ENCODE measurements around the gene RRM2. TPM values are rescaled to one million over a fixed set of nuclear protein-coding genes. Genes with fewer than 3 reads are reported as not detected.
"Not testable (repeated sequence)": the region's sequence is repeated elsewhere in the genome, so short reads cannot be mapped to it uniquely, and the experiment has no call there.

Gene RRM2
- total and polyA plus RNA-seq, 4 donors: 0.23 to 4.6 (median 3.1) TPM

GRCh38 chr2:10085668-10086059 is 36.9 kb upstream of the RRM2 start:
- no peaks in the 10 kb centered on the region for H3K9me3 ChIP-seq (ENCODE audit: control insufficient read depth, low read length)
- no peak overlapping the region for H3K27ac ChIP-seq (ENCODE audit: low read depth in 1 of 2, low read length in 2 of 2)
- H3K4me1 ChIP-seq (ENCODE audit: control insufficient read depth in 1 of 2, insufficient read depth in 2 of 2, low read length in 2 of 2): no peaks in the 10 kb centered on the region
- intact Hi-C loops (cut with DNase I): no loop called here
- ATAC-seq (ENCODE audit: low FRiP score) (no peak), DNase-seq (no peak)
- no peak overlapping the region for H3K4me3 ChIP-seq (ENCODE audit: low read length in 2 of 2)
- H3K27me3 ChIP-seq (ENCODE audit: control insufficient read depth in 1 of 2, insufficient read depth in 2 of 2, low read length in 1 of 2): no peaks in the 10 kb centered on the region
- WGBS, 2 donors: 97 to 98% methylated on average over 11 of the region's 11 CpGs
- no peaks in the 10 kb centered on the region for H3K36me3 ChIP-seq (ENCODE audit: control insufficient read depth in 1 of 2, insufficient read depth in 2 of 2, low read length in 1 of 2)

- Histone ChIP-seq H3K27me3 (ENCODE audit: control insufficient read depth in 1 of 2, insufficient read depth in 2 of 2, low read length in 1 of 2) (no peaks in the 10 kb centered on the region), H3K36me3 (ENCODE audit: control insufficient read depth in 1 of 2, insufficient read depth in 2 of 2, low read length in 1 of 2) (no peaks in the 10 kb centered on the region), H3K9me3 (ENCODE audit: control insufficient read depth, low read length) (no peaks in the 10 kb centered on the region), H3K4me3 (ENCODE audit: low read length in 2 of 2) (no peak overlapping the region), H3K4me1 (ENCODE audit: control insufficient read depth in 1 of 2, insufficient read depth in 2 of 2, low read length in 2 of 2) (no peaks in the 10 kb centered on the region), H3K27ac (ENCODE audit: low read depth in 1 of 2, low read length in 2 of 2) (no peak overlapping the region)
- ATAC-seq (ENCODE audit: low FRiP score) (no peak), DNase-seq (no peak)
- intact Hi-C loops (cut with DNase I): no loop called here
- WGBS, 2 donors: 53% methylated on average over 4 of the region's 4 CpGs
Measured at GRCh38 chr2:10086950-10087349, 35.6 kb upstream of the RRM2 start.

GRCh38 chr2:10087360-10087759 is 35.2 kb upstream of the RRM2 start:
- 65% methylated on average over 8 of the region's 8 CpGs for WGBS, 2 donors
- H3K9me3 ChIP-seq (ENCODE audit: control insufficient read depth, low read length): no peaks in the 10 kb centered on the region
- DNase-seq (no peak), ATAC-seq (ENCODE audit: low FRiP score) (no peak)
- intact Hi-C loops (cut with DNase I): no loop called here
- no peaks in the 10 kb centered on the region for H3K36me3 ChIP-seq (ENCODE audit: control insufficient read depth in 1 of 2, insufficient read depth in 2 of 2, low read length in 1 of 2)
- H3K27me3 ChIP-seq (ENCODE audit: control insufficient read depth in 1 of 2, insufficient read depth in 2 of 2, low read length in 1 of 2): no peaks in the 10 kb centered on the region
- H3K4me1 ChIP-seq (ENCODE audit: control insufficient read depth in 1 of 2, insufficient read depth in 2 of 2, low read length in 2 of 2): no peaks in the 10 kb centered on the region
- H3K27ac ChIP-seq (ENCODE audit: low read depth in 1 of 2, low read length in 2 of 2): no peak overlapping the region
- no peak overlapping the region for H3K4me3 ChIP-seq (ENCODE audit: low read length in 2 of 2)

- no peaks in the 10 kb centered on the region for H3K9me3 ChIP-seq (ENCODE audit: control insufficient read depth, low read length)
- DNase-seq (no peak), ATAC-seq (ENCODE audit: low FRiP score) (no peak)
- no peak overlapping the region for H3K4me3 ChIP-seq (ENCODE audit: low read length in 2 of 2)
- 52 to 71% methylated on average over 5 of the region's 5 CpGs for WGBS, 2 donors
- no peak overlapping the region for H3K27ac ChIP-seq (ENCODE audit: low read depth in 1 of 2, low read length in 2 of 2)
- H3K4me1 ChIP-seq (ENCODE audit: control insufficient read depth in 1 of 2, insufficient read depth in 2 of 2, low read length in 2 of 2): no peaks in the 10 kb centered on the region
- intact Hi-C loops (cut with DNase I): no loop called here
- H3K36me3 ChIP-seq (ENCODE audit: control insufficient read depth in 1 of 2, insufficient read depth in 2 of 2, low read length in 1 of 2): no peaks in the 10 kb centered on the region
- H3K27me3 ChIP-seq (ENCODE audit: control insufficient read depth in 1 of 2, insufficient read depth in 2 of 2, low read length in 1 of 2): no peaks in the 10 kb centered on the region
Measured at GRCh38 chr2:10089565-10090190, 32.9 kb upstream of the RRM2 start.

- no peak overlapping the region for H3K27ac ChIP-seq (ENCODE audit: low read depth in 1 of 2, low read length in 2 of 2)
Measured at GRCh38 chr2:10091182-10091888, 31.2 kb upstream of the RRM2 start.

GRCh38 chr2:10091889-10092244 is 30.7 kb upstream of the RRM2 start:
- intact Hi-C loops (cut with DNase I); H3K9me3 ChIP-seq (ENCODE audit: control insufficient read depth, low read length); DNase-seq; H3K36me3 ChIP-seq (ENCODE audit: control insufficient read depth in 1 of 2, insufficient read depth in 2 of 2, low read length in 1 of 2); H3K4me3 ChIP-seq (ENCODE audit: low read length in 2 of 2); H3K4me1 ChIP-seq (ENCODE audit: control insufficient read depth in 1 of 2, insufficient read depth in 2 of 2, low read length in 2 of 2); ATAC-seq (ENCODE audit: low FRiP score); H3K27me3 ChIP-seq (ENCODE audit: control insufficient read depth in 1 of 2, insufficient read depth in 2 of 2, low read length in 1 of 2); H3K27ac ChIP-seq (ENCODE audit: low read depth in 1 of 2, low read length in 2 of 2): not testable (repeated sequence)
- 97 to 98% methylated on average over 2 of the region's 2 CpGs for WGBS, 2 donors

More at GRCh38 chr2:10091182-10091888, 31.2 kb upstream of the RRM2 start:
- 20 to 26% methylated on average over 42 to 52 of the region's 52 CpGs for WGBS, 2 donors
- Histone ChIP-seq H3K4me3 (ENCODE audit: low read length in 2 of 2) (no peak overlapping the region), H3K9me3 (ENCODE audit: control insufficient read depth, low read length) (no peaks in the 10 kb centered on the region), H3K36me3 (ENCODE audit: control insufficient read depth in 1 of 2, insufficient read depth in 2 of 2, low read length in 1 of 2) (no peaks in the 10 kb centered on the region), H3K4me1 (ENCODE audit: control insufficient read depth in 1 of 2, insufficient read depth in 2 of 2, low read length in 2 of 2) (no peaks in the 10 kb centered on the region), H3K27me3 (ENCODE audit: control insufficient read depth in 1 of 2, insufficient read depth in 2 of 2, low read length in 1 of 2) (no peaks in the 10 kb centered on the region)
- intact Hi-C loops (cut with DNase I): no loop called here
- peak; percentile 65 for ATAC-seq (ENCODE audit: low FRiP score)
- peak in 1 of 2 donors; percentile 80 for DNase-seq

- ATAC-seq (ENCODE audit: low FRiP score): no peak
- Histone ChIP-seq H3K9me3 (ENCODE audit: control insufficient read depth, low read length) (no peaks in the 10 kb centered on the region), H3K4me3 (ENCODE audit: low read length in 2 of 2) (no peak overlapping the region), H3K27ac (ENCODE audit: low read depth in 1 of 2, low read length in 2 of 2) (no peak overlapping the region), H3K36me3 (ENCODE audit: control insufficient read depth in 1 of 2, insufficient read depth in 2 of 2, low read length in 1 of 2) (no peaks in the 10 kb centered on the region), H3K27me3 (ENCODE audit: control insufficient read depth in 1 of 2, insufficient read depth in 2 of 2, low read length in 1 of 2) (no peaks in the 10 kb centered on the region), H3K4me1 (ENCODE audit: control insufficient read depth in 1 of 2, insufficient read depth in 2 of 2, low read length in 2 of 2) (no peaks in the 10 kb centered on the region)
- intact Hi-C loops (cut with DNase I): no loop called here
- 91 to 93% methylated on average over 13 of the region's 13 CpGs for WGBS, 2 donors
- DNase-seq: peak in 1 of 2 donors; percentile 16
Measured at GRCh38 chr2:10094271-10094814, 28.2 kb upstream of the RRM2 start.

- Histone ChIP-seq H3K9me3 (ENCODE audit: control insufficient read depth, low read length) (no peaks in the 10 kb centered on the region), H3K27me3 (ENCODE audit: control insufficient read depth in 1 of 2, insufficient read depth in 2 of 2, low read length in 1 of 2) (no peaks in the 10 kb centered on the region), H3K27ac (ENCODE audit: low read depth in 1 of 2, low read length in 2 of 2) (no peak overlapping the region), H3K36me3 (ENCODE audit: control insufficient read depth in 1 of 2, insufficient read depth in 2 of 2, low read length in 1 of 2) (no peaks in the 10 kb centered on the region), H3K4me1 (ENCODE audit: control insufficient read depth in 1 of 2, insufficient read depth in 2 of 2, low read length in 2 of 2) (no peaks in the 10 kb centered on the region), H3K4me3 (ENCODE audit: low read length in 2 of 2) (no peak overlapping the region)
- ATAC-seq (ENCODE audit: low FRiP score) (no peak), DNase-seq (peak in 1 of 2 donors; percentile 39)
- WGBS, 2 donors: 82 to 92% methylated on average over 9 of the region's 9 CpGs
- intact Hi-C loops (cut with DNase I): no loop called here
Measured at GRCh38 chr2:10095175-10095574, 27.4 kb upstream of the RRM2 start.

- no peak for ATAC-seq (ENCODE audit: low FRiP score)
- H3K4me1 ChIP-seq (ENCODE audit: control insufficient read depth in 1 of 2, insufficient read depth in 2 of 2, low read length in 2 of 2): no peaks in the 10 kb centered on the region
- 96 to 97% methylated on average over 10 of the region's 10 CpGs for WGBS, 2 donors
Measured at GRCh38 chr2:10096641-10097040, 25.9 kb upstream of the RRM2 start.

More at GRCh38 chr2:10096641-10097040, 25.9 kb upstream of the RRM2 start:
- Histone ChIP-seq H3K36me3 (ENCODE audit: control insufficient read depth in 1 of 2, insufficient read depth in 2 of 2, low read length in 1 of 2) (no peaks in the 10 kb centered on the region), H3K9me3 (ENCODE audit: control insufficient read depth, low read length) (no peaks in the 10 kb centered on the region), H3K27me3 (ENCODE audit: control insufficient read depth in 1 of 2, insufficient read depth in 2 of 2, low read length in 1 of 2) (no peaks in the 10 kb centered on the region), H3K4me3 (ENCODE audit: low read length in 2 of 2) (no peak overlapping the region), H3K27ac (ENCODE audit: low read depth in 1 of 2, low read length in 2 of 2) (no peak overlapping the region)
- no peak for DNase-seq
- intact Hi-C loops (cut with DNase I): loop anchor here (1.0 to 2.0 kb wide), 2 partner anchors 24 kb away; no protein-coding TSS in a partner anchor
